H1 (cell line): ENCODE results near the gene PHLDA3. TPM values are rescaled to one million over a fixed set of nuclear protein-coding genes. Genes with fewer than 3 reads are reported as not detected.

Experiments used
- ASH2L ChIP-seq: fragments of 200-600, 300-600 bp; sonication (generic); IDR thresholded peaks from one replicate; pipeline ENCODE4 v1.7.1; 2017; ENCODE audit warnings: low read length
- CEBPB ChIP-seq: IDR thresholded peaks from 2 replicates; pipeline ENCODE4 v1.6.1; 2012; ENCODE audit warnings: low read depth, low read length
- CHD2 ChIP-seq: IDR thresholded peaks from 2 replicates; pipeline ENCODE4 v1.6.1; 2012; ENCODE audit warnings: low read length, improper control_type of control experiment
- GTF2F1 ChIP-seq: IDR thresholded peaks from 2 replicates; pipeline ENCODE4 v1.6.1; 2012; ENCODE audit warnings: low read depth, low read length, improper control_type of control experiment, borderline replicate concordance
- HDAC6 ChIP-seq: IDR thresholded peaks from one replicate; pipeline ENCODE4 v1.7.1; 2012; ENCODE audit warnings: low read depth, mild to moderate bottlenecking, inconsistent platforms, low read length, moderate library complexity
- KDM1A ChIP-seq: fragments of 200-600, 300-600 bp; sonication (generic); IDR thresholded peaks from 2 replicates; pipeline ENCODE4 v1.7.1; 2016; ENCODE audit warnings: mild to moderate bottlenecking, low read length, borderline replicate concordance
- MAX ChIP-seq: IDR thresholded peaks from 2 replicates; pipeline ENCODE4 v1.6.1; 2012; ENCODE audit warnings: inconsistent platforms
- PHF8 ChIP-seq: fragments of 200-600 bp; sonication (generic); conservative IDR thresholded peaks from 2 replicates; pipeline ENCODE4 v1.7.1; 2012; ENCODE audit warnings: low read depth, mild to moderate bottlenecking, inconsistent platforms, low read length, moderate library complexity
- POLR2A ChIP-seq, 2 experiments: IDR thresholded peaks; 1 replicate in 1 of 2; 2 replicates in 1 of 2; pipeline ENCODE4 v1.6.1; 2011; ENCODE audit warnings: low read depth in 2 of 2, low read length in 2 of 2, mild to moderate bottlenecking in 2 of 2; ENCODE audit errors: control extremely low read depth in 1 of 2
- SIN3A ChIP-seq, 2 experiments: IDR thresholded peaks in 1 of 2; conservative IDR thresholded peaks in 1 of 2; 2 replicates each; pipeline ENCODE4 v1.6.1; 2011 to 2012; ENCODE audit warnings: low read length in 2 of 2, improper control_type of control experiment in 1 of 2, low read depth in 1 of 2, mild to moderate bottlenecking in 1 of 2
- SUZ12 ChIP-seq: fragments of 200-600 bp; sonication (generic); IDR thresholded peaks from 2 replicates; pipeline ENCODE4 v1.6.1; 2012; ENCODE audit warnings: mild to moderate bottlenecking, inconsistent platforms, low read length, moderate library complexity, mixed read lengths
- TAF7 ChIP-seq: optimal IDR thresholded peaks from 2 replicates; pipeline ENCODE3; 2011; ENCODE audit warnings: low read depth, mild to moderate bottlenecking, inconsistent platforms, low read length, moderate library complexity, borderline replicate concordance
- USF2 ChIP-seq: IDR thresholded peaks from 2 replicates; pipeline ENCODE4 v1.6.1; 2011; ENCODE audit warnings: low read length, improper control_type of control experiment
- polyA plus RNA-seq, 7 experiments: library from polyadenylated mRNA; depleted of rRNA in 3 of 7; stranded (reverse) in 5 of 7; unstranded in 2 of 7; fragments of >200 nt in 5 of 7; fragments of 200-250 nt in 2 of 7; gene quantifications; 1 replicate in 5 of 7; 2 replicates in 1 of 7; 4 replicates in 1 of 7; pipeline versions ENCODE4 v1.2.1 to v1.2.3, GENCODE V29; 2011 to 2013; ENCODE audit warnings: missing spikeins in 2 of 7, mixed read lengths in 2 of 7
- total RNA-seq: library from RNA; stranded (reverse); fragmentation: NEBNext Ultra II Directional; extraction: Animal tissue kit (Norgen Biotek cat#: 25700); gene quantifications from 2 replicates; pipeline ENCODE4 v1.2.1, GENCODE V29; 2021

PHLDA3 gene
- total and polyA plus RNA-seq, 2 of the 8 experiments (the other 6 are each of a cell fraction or from before 2014, with no cell fraction given), result 25.5 to 27.5 TPM

GRCh38 chr1:201481761-201482493, 12.9 kb upstream of the PHLDA3 start (continued):
- no peak; the same call in 1 of the 2 replicates for TF ChIP-seq MAX
- no peak for TF ChIP-seq POLR2A (IDR thresholded peaks at IDR 0.05; ENCODE audit: control extremely low read depth in 1 of 2, low read depth in 2 of 2, low read length in 2 of 2)
- no peak for TF ChIP-seq HDAC6
- TF ChIP-seq GTF2F1, result no peak
- 0 out of 4 replicates have a peak, but pooled peaks of 1 of the 2 experiments have one; percentile 26 for TF ChIP-seq SIN3A (conservative IDR thresholded peaks at IDR 0.05 in 1 of 2, IDR thresholded peaks at IDR 0.05 in 1 of 2; ENCODE audit: low read depth in 1 of 2, low read length in 2 of 2)
- TF ChIP-seq USF2, result no peak
- no peak for TF ChIP-seq ASH2L
- TF ChIP-seq SUZ12, result peak; percentile 57; the same call in 1 of the 2 replicates
- TF ChIP-seq CHD2, result no peak
- no peak for TF ChIP-seq CEBPB
- peak; percentile 40 for TF ChIP-seq TAF7
- TF ChIP-seq KDM1A, result no peak; the same call in 1 of the 2 replicates
- TF ChIP-seq PHF8, result no peak
